ENCODE data around the gene MYPOP.
A peak's percentile ranks its signal among the peaks of the same experiment; 100 is the strongest.

The MYPOP gene

GRCh38 chr19:45939792-45940514 is 37.5 kb upstream of the MYPOP start (continued):
- TF ChIP-seq, protein P1, sequence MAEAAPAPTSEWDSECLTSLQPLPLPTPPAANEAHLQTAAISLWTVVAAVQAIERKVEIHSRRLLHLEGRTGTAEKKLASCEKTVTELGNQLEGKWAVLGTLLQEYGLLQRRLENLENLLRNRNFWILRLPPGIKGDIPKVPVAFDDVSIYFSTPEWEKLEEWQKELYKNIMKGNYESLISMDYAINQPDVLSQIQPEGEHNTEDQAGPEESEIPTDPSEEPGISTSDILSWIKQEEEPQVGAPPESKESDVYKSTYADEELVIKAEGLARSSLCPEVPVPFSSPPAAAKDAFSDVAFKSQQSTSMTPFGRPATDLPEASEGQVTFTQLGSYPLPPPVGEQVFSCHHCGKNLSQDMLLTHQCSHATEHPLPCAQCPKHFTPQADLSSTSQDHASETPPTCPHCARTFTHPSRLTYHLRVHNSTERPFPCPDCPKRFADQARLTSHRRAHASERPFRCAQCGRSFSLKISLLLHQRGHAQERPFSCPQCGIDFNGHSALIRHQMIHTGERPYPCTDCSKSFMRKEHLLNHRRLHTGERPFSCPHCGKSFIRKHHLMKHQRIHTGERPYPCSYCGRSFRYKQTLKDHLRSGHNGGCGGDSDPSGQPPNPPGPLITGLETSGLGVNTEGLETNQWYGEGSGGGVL (tag by site-specific recombination; IDR thresholded peaks at IDR 0.05) = 0 out of 2 replicates have a peak, but pooled peaks have one; percentile 14

- H3K36me3 ChIP-seq (ENCODE audit: control insufficient read depth in 2 of 2, insufficient read depth in 1 of 2, low read length in 2 of 2) = no peaks in the 10 kb centered on the region; a peak in 1 of 3 replicates
- ChIA-PET POLR2A (no interaction called here), CTCF (no interaction called here)
- H3K9me3 ChIP-seq (ENCODE audit: control insufficient read depth, insufficient read depth, low read depth, low read length) = no peaks in the 10 kb centered on the region
- H3K4me3 ChIP-seq (ENCODE audit: low read depth, low read length) = no peak overlapping the region
- TF ChIP-seq, protein P2, sequence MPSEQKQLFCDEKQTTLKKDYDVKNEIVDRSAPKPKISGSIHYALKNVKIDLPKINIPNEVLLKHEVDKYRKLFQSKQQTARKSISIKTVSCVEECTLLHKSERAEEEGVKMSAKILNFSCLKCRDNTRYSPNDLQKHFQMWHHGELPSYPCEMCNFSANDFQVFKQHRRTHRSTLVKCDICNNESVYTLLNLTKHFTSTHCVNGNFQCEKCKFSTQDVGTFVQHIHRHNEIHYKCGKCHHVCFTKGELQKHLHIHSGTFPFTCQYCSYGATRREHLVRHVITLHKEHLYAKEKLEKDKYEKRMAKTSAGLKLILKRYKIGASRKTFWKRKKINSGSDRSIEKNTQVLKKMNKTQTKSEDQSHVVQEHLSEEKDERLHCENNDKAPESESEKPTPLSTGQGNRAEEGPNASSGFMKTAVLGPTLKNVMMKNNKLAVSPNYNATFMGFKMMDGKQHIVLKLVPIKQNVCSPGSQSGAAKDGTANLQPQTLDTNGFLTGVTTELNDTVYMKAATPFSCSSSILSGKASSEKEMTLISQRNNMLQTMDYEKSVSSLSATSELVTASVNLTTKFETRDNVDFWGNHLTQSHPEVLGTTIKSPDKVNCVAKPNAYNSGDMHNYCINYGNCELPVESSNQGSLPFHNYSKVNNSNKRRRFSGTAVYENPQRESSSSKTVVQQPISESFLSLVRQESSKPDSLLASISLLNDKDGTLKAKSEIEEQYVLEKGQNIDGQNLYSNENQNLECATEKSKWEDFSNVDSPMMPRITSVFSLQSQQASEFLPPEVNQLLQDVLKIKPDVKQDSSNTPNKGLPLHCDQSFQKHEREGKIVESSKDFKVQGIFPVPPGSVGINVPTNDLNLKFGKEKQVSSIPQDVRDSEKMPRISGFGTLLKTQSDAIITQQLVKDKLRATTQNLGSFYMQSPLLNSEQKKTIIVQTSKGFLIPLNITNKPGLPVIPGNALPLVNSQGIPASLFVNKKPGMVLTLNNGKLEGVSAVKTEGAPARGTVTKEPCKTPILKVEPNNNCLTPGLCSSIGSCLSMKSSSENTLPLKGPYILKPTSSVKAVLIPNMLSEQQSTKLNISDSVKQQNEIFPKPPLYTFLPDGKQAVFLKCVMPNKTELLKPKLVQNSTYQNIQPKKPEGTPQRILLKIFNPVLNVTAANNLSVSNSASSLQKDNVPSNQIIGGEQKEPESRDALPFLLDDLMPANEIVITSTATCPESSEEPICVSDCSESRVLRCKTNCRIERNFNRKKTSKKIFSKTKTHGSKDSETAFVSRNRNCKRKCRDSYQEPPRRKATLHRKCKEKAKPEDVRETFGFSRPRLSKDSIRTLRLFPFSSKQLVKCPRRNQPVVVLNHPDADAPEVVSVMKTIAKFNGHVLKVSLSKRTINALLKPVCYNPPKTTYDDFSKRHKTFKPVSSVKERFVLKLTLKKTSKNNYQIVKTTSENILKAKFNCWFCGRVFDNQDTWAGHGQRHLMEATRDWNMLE (tag by site-specific recombination; conservative IDR thresholded peaks at IDR 0.05; ENCODE audit: low read depth) = peak; percentile 60
- TF ChIP-seq ZNF174 (tag by site-specific recombination; IDR thresholded peaks at IDR 0.05) = no peak
- TF ChIP-seq ZBTB10 (tag by site-specific recombination; IDR thresholded peaks at IDR 0.05) = 0 out of 2 replicates have a peak, but pooled peaks have one; percentile 38
- no peak for TF ChIP-seq HOXA7 (CRISPR knock-in tag; IDR thresholded peaks at IDR 0.05; ENCODE audit: borderline replicate concordance)
- TF ChIP-seq ZNF629 (tag by site-specific recombination; IDR thresholded peaks at IDR 0.05) = peak; percentile 75
- TF ChIP-seq SCRT2 (tag by site-specific recombination; IDR thresholded peaks at IDR 0.05) = no peak
- TF ChIP-seq, protein P3, sequence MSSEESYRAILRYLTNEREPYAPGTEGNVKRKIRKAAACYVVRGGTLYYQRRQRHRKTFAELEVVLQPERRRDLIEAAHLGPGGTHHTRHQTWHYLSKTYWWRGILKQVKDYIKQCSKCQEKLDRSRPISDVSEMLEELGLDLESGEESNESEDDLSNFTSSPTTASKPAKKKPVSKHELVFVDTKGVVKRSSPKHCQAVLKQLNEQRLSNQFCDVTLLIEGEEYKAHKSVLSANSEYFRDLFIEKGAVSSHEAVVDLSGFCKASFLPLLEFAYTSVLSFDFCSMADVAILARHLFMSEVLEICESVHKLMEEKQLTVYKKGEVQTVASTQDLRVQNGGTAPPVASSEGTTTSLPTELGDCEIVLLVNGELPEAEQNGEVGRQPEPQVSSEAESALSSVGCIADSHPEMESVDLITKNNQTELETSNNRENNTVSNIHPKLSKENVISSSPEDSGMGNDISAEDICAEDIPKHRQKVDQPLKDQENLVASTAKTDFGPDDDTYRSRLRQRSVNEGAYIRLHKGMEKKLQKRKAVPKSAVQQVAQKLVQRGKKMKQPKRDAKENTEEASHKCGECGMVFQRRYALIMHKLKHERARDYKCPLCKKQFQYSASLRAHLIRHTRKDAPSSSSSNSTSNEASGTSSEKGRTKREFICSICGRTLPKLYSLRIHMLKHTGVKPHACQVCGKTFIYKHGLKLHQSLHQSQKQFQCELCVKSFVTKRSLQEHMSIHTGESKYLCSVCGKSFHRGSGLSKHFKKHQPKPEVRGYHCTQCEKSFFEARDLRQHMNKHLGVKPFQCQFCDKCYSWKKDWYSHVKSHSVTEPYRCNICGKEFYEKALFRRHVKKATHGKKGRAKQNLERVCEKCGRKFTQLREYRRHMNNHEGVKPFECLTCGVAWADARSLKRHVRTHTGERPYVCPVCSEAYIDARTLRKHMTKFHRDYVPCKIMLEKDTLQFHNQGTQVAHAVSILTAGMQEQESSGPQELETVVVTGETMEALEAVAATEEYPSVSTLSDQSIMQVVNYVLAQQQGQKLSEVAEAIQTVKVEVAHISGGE (tag by site-specific recombination; conservative IDR thresholded peaks at IDR 0.05; ENCODE audit: low read depth) = 0 out of 2 replicates have a peak, but pooled peaks have one; percentile 29
- no peak for TF ChIP-seq KLF16 (tag by site-specific recombination; IDR thresholded peaks at IDR 0.05)
- no peak for TF ChIP-seq ZNF404 (tag by site-specific recombination; IDR thresholded peaks at IDR 0.05)
- TF ChIP-seq SP2 (tag by site-specific recombination; IDR thresholded peaks at IDR 0.05) = 0 out of 2 replicates have a peak, but pooled peaks have one; percentile 7
- no peak for TF ChIP-seq GFI1B (tag by site-specific recombination; IDR thresholded peaks at IDR 0.05)
- no peak for TF ChIP-seq ZNF362 (tag by site-specific recombination; IDR thresholded peaks at IDR 0.05)
- peak; percentile 77 for TF ChIP-seq ZBTB21 (tag by site-specific recombination; IDR thresholded peaks at IDR 0.05)
- no peak for TF ChIP-seq ZNF571 (tag by site-specific recombination; IDR thresholded peaks at IDR 0.05)
- H3K27ac ChIP-seq (ENCODE audit: extremely low read depth, low read depth, low read length) = no peak overlapping the region
- no peaks in the 10 kb centered on the region for H3K4me1 ChIP-seq (ENCODE audit: control insufficient read depth, insufficient read depth, low read length)
Observed at GRCh38 chr19:45938733-45939319, 36.4 kb upstream of the MYPOP start.
